Mucosa of rectum (tissue), 2 donors: Measurements from ENCODE around the gene TMEM51.
A peak's percentile ranks its signal among the peaks of the same experiment; 100 is the strongest.

Source experiments
- H3K27ac ChIP-seq, 2 donors: one replicate each; pipeline ENCODE4 v1.7.0; 2013; ENCODE audit warnings: inconsistent platforms in 2 of 2, low read depth in 2 of 2, low read length in 2 of 2
- H3K27me3 ChIP-seq, 2 donors: one replicate each; pipeline ENCODE4 v1.7.0; 2013; ENCODE audit warnings: low read length in 2 of 2; ENCODE audit not compliant: control insufficient read depth in 2 of 2, insufficient read depth in 2 of 2
- H3K36me3 ChIP-seq, 2 donors: one replicate each; pipeline ENCODE4 v1.7.0; 2013; ENCODE audit warnings: low read length in 2 of 2; ENCODE audit not compliant: control insufficient read depth in 2 of 2, insufficient read depth in 2 of 2
- H3K4me1 ChIP-seq, 2 donors: one replicate each; pipeline ENCODE4 v1.7.0; 2013; ENCODE audit warnings: low read length in 2 of 2, mild to moderate bottlenecking in 1 of 2; ENCODE audit not compliant: control insufficient read depth in 2 of 2, insufficient read depth in 2 of 2
- H3K4me3 ChIP-seq, 2 donors: one replicate each; pipeline ENCODE4 v1.7.0; 2013; ENCODE audit warnings: low read length in 2 of 2
- H3K9ac ChIP-seq, 2 donors: one replicate each; pipeline ENCODE4 v1.7.0; 2013; ENCODE audit warnings: low read length in 2 of 2, low read depth in 1 of 2, mild to moderate bottlenecking in 1 of 2
- H3K9me3 ChIP-seq, 2 donors: one replicate each; pipeline ENCODE4 v1.7.0; 2013; ENCODE audit warnings: low read length in 2 of 2; ENCODE audit not compliant: control insufficient read depth in 2 of 2
- donor health status: healthy.
- donor health status: Normal muscosa, but diverticular disease.

The TMEM51 gene

GRCh38 chr1:15213341-15213821 is 59.8 kb downstream of the TMEM51 start:
- H3K4me3 ChIP-seq: no peak overlapping the region
- H3K4me1 ChIP-seq: peaks cover 11 to 16% of the 10 kb centered on the region in 2 donors
- no peaks in the 10 kb centered on the region for H3K27me3 ChIP-seq
- no peak overlapping the region for H3K9ac ChIP-seq
- H3K27ac ChIP-seq: peak overlapping the region in 1 of 2 donors; percentile 32
- no peaks in the 10 kb centered on the region for H3K9me3 ChIP-seq
- peaks cover 0 to 2% of the 10 kb centered on the region in 2 donors for H3K36me3 ChIP-seq

- peak overlapping the region; percentile 20 to 40 for H3K27ac ChIP-seq
- no peak overlapping the region for H3K4me3 ChIP-seq
- no peaks in the 10 kb centered on the region for H3K9me3 ChIP-seq
- H3K36me3 ChIP-seq: peaks cover 3 to 8% of the 10 kb centered on the region in 2 donors
- no peaks in the 10 kb centered on the region for H3K27me3 ChIP-seq
- no peak overlapping the region for H3K9ac ChIP-seq
- H3K4me1 ChIP-seq: peaks cover 11 to 16% of the 10 kb centered on the region in 2 donors
Observed at GRCh38 chr1:15214527-15214926, 61.0 kb downstream of the TMEM51 start.

GRCh38 chr1:15215116-15215515 is 61.6 kb downstream of the TMEM51 start:
- no peaks in the 10 kb centered on the region for H3K9me3 ChIP-seq
- H3K4me1 ChIP-seq: peaks cover 11 to 16% of the 10 kb centered on the region in 2 donors
- no peaks in the 10 kb centered on the region for H3K27me3 ChIP-seq
- peaks cover 3 to 12% of the 10 kb centered on the region in 2 donors for H3K36me3 ChIP-seq
- H3K27ac ChIP-seq: peak overlapping the region; percentile 16 to 40
- no peak overlapping the region for H3K9ac ChIP-seq
- H3K4me3 ChIP-seq: no peak overlapping the region

GRCh38 chr1:15217654-15218053 is 64.1 kb downstream of the TMEM51 start:
- no peak overlapping the region for H3K27ac ChIP-seq
- H3K27me3 ChIP-seq: no peaks in the 10 kb centered on the region
- H3K36me3 ChIP-seq: peaks cover 3 to 11% of the 10 kb centered on the region in 2 donors
- H3K9ac ChIP-seq: no peak overlapping the region
- H3K9me3 ChIP-seq: no peaks in the 10 kb centered on the region
- no peak overlapping the region for H3K4me3 ChIP-seq
- H3K4me1 ChIP-seq: peaks cover 22% of the 10 kb centered on the region in 2 donors

- Histone ChIP-seq H3K9ac (no peak overlapping the region), H3K4me1 (peaks cover 19 to 21% of the 10 kb centered on the region in 2 donors), H3K27ac (no peak overlapping the region), H3K4me3 (no peak overlapping the region), H3K9me3 (no peaks in the 10 kb centered on the region), H3K27me3 (no peaks in the 10 kb centered on the region), H3K36me3 (peaks cover 3 to 10% of the 10 kb centered on the region in 2 donors)
Observed at GRCh38 chr1:15218287-15219279, 65.0 kb downstream of the TMEM51 start.

- Histone ChIP-seq H3K9ac (peak overlapping the region in 1 of 2 donors; percentile 3), H3K4me3 (no peak overlapping the region), H3K27me3 (no peaks in the 10 kb centered on the region), H3K9me3 (no peaks in the 10 kb centered on the region), H3K36me3 (peaks cover 3 to 10% of the 10 kb centered on the region in 2 donors), H3K4me1 (peaks cover 15 to 18% of the 10 kb centered on the region in 2 donors), H3K27ac (no peak overlapping the region)
Observed at GRCh38 chr1:15219280-15220023, 65.9 kb downstream of the TMEM51 start.

GRCh38 chr1:15220024-15220392 is 66.5 kb downstream of the TMEM51 start:
- Histone ChIP-seq H3K27ac (no peak overlapping the region), H3K4me3 (no peak overlapping the region), H3K36me3 (peaks cover 3 to 10% of the 10 kb centered on the region in 2 donors)

GRCh38 chr1:15220825-15221431 is 67.4 kb downstream of the TMEM51 start:
- Histone ChIP-seq H3K4me1 (peaks cover 10 to 12% of the 10 kb centered on the region in 2 donors), H3K4me3 (no peak overlapping the region), H3K9me3 (no peaks in the 10 kb centered on the region), H3K27me3 (no peaks in the 10 kb centered on the region), H3K9ac (no peak overlapping the region), H3K36me3 (peaks cover 3 to 10% of the 10 kb centered on the region in 2 donors), H3K27ac (peak overlapping the region in 1 of 2 donors; percentile 52)

More at GRCh38 chr1:15220024-15220392, 66.5 kb downstream of the TMEM51 start:
- Histone ChIP-seq H3K4me1 (peaks cover 14 to 16% of the 10 kb centered on the region in 2 donors), H3K9me3 (no peaks in the 10 kb centered on the region), H3K27me3 (no peaks in the 10 kb centered on the region), H3K9ac (no peak overlapping the region)

GRCh38 chr1:15222653-15223303 is 69.2 kb downstream of the TMEM51 start:
- H3K36me3 ChIP-seq: peaks cover 3 to 10% of the 10 kb centered on the region in 2 donors
- no peak overlapping the region for H3K27ac ChIP-seq
- H3K9ac ChIP-seq: no peak overlapping the region
- H3K4me3 ChIP-seq: no peak overlapping the region
- no peaks in the 10 kb centered on the region for H3K9me3 ChIP-seq
- H3K27me3 ChIP-seq: no peaks in the 10 kb centered on the region
- peaks cover 10 to 12% of the 10 kb centered on the region in 2 donors for H3K4me1 ChIP-seq
